Epithelial cell of prostate (primary cell): ENCODE results near the gene CHST4.
A peak's percentile ranks its signal among the peaks of the same experiment; 100 is the strongest.
"Not testable (repeated sequence)": the region's sequence is repeated elsewhere in the genome, so short reads cannot be mapped to it uniquely, and the experiment has no call there.

Source experiments
- DNase-seq: peaks from one replicate; pipeline ENCODE4 v3.0.0-alpha.2; 2011; ENCODE audit warnings: low read depth, low spot score
- H3K27ac ChIP-seq: fragments of 450-650 bp; 2 replicates; pipeline ENCODE4 v1.5.1; 2017; ENCODE audit warnings: mild to moderate bottlenecking

Gene CHST4

GRCh38 chr16:71520550-71520949 lies 5.7 kb upstream of the CHST4 start:
- peak; percentile 44 for DNase-seq
- no peak overlapping the region for H3K27ac ChIP-seq

GRCh38 chr16:71524566-71525553 lies 1.4 kb upstream of the CHST4 start:
- peak overlapping the region; percentile 46 for H3K27ac ChIP-seq
- DNase-seq: no peak

- no peak for DNase-seq
- H3K27ac ChIP-seq: no peak overlapping the region
Measured at GRCh38 chr16:71528257-71528656, 2.0 kb downstream of the CHST4 start.

- DNase-seq: no peak
- H3K27ac ChIP-seq: no peak overlapping the region
Measured at GRCh38 chr16:71528863-71529262, 2.6 kb downstream of the CHST4 start.

GRCh38 chr16:71532366-71532765 lies 6.1 kb downstream of the CHST4 start:
- no peak overlapping the region for H3K27ac ChIP-seq

GRCh38 chr16:71536752-71537499 lies 10.7 kb downstream of the CHST4 start:
- no peak for DNase-seq
- H3K27ac ChIP-seq: no peak overlapping the region

More at GRCh38 chr16:71532366-71532765, 6.1 kb downstream of the CHST4 start:
- DNase-seq: no peak

GRCh38 chr16:71537643-71538042 lies 11.4 kb downstream of the CHST4 start:
- DNase-seq: peak; percentile 18

GRCh38 chr16:71542377-71542776 lies 16.2 kb downstream of the CHST4 start:
- no peak for DNase-seq
- no peak overlapping the region for H3K27ac ChIP-seq

More at GRCh38 chr16:71537643-71538042, 11.4 kb downstream of the CHST4 start:
- H3K27ac ChIP-seq: no peak overlapping the region

- DNase-seq: no peak
- no peak overlapping the region for H3K27ac ChIP-seq
Measured at GRCh38 chr16:71547168-71547567, 20.9 kb downstream of the CHST4 start.

- DNase-seq: no peak
- H3K27ac ChIP-seq: no peak overlapping the region
Measured at GRCh38 chr16:71552698-71553503, 26.7 kb downstream of the CHST4 start.

- no peak overlapping the region for H3K27ac ChIP-seq
- DNase-seq: no peak
Measured at GRCh38 chr16:71555230-71555891, 29.1 kb downstream of the CHST4 start.

- no peak overlapping the region for H3K27ac ChIP-seq
- no peak for DNase-seq
Measured at GRCh38 chr16:71557299-71557698, 31.1 kb downstream of the CHST4 start.

GRCh38 chr16:71557954-71558582 lies 31.8 kb downstream of the CHST4 start:
- no peak for DNase-seq

GRCh38 chr16:71559855-71560254 lies 33.6 kb downstream of the CHST4 start:
- no peak overlapping the region for H3K27ac ChIP-seq
- DNase-seq: no peak

More at GRCh38 chr16:71557954-71558582, 31.8 kb downstream of the CHST4 start:
- H3K27ac ChIP-seq: no peak overlapping the region

- not testable (repeated sequence) for H3K27ac ChIP-seq, DNase-seq
Measured at GRCh38 chr16:71561886-71562285, 35.7 kb downstream of the CHST4 start.

GRCh38 chr16:71562552-71562951 lies 36.3 kb downstream of the CHST4 start:
- H3K27ac ChIP-seq: no peak overlapping the region
- DNase-seq: no peak

GRCh38 chr16:71564335-71564967 lies 38.2 kb downstream of the CHST4 start:
- H3K27ac ChIP-seq: peak overlapping the region; percentile 70
- no peak for DNase-seq

- no peak for DNase-seq
- no peak overlapping the region for H3K27ac ChIP-seq
Measured at GRCh38 chr16:71565812-71566700, 39.8 kb downstream of the CHST4 start.
